GM21390 (cell line): ENCODE results near the gene STARD10.
A peak's percentile ranks its signal among the peaks of the same experiment; 100 is the strongest.
"Not testable (repeated sequence)": the region's sequence is repeated elsewhere in the genome, so short reads cannot be mapped to it uniquely, and the experiment has no call there.

Experiments used
- ATAC-seq: cut with Tn5 transposase; IDR thresholded peaks from one replicate; pipeline ENCODE4 v1.9.1; 2021; ENCODE audit not compliant: unreplicated experiment

Gene STARD10

GRCh38 chr11:72826191-72826941 lies 32.5 kb upstream of the STARD10 start:
- no peak for ATAC-seq

GRCh38 chr11:72825661-72826060 lies 31.8 kb upstream of the STARD10 start:
- no peak for ATAC-seq

GRCh38 chr11:72824811-72825505 lies 31.1 kb upstream of the STARD10 start:
- no peak for ATAC-seq

GRCh38 chr11:72824020-72824419 lies 30.2 kb upstream of the STARD10 start:
- ATAC-seq, result no peak

GRCh38 chr11:72823105-72823804 lies 29.4 kb upstream of the STARD10 start:
- no peak for ATAC-seq

- no peak for ATAC-seq
Measured at GRCh38 chr11:72821920-72822799, 28.3 kb upstream of the STARD10 start.

- no peak for ATAC-seq
Measured at GRCh38 chr11:72821221-72821919, 27.5 kb upstream of the STARD10 start.

GRCh38 chr11:72820439-72821139 lies 26.7 kb upstream of the STARD10 start:
- no peak for ATAC-seq

- ATAC-seq, result no peak
Measured at GRCh38 chr11:72818971-72819370, 25.1 kb upstream of the STARD10 start.

GRCh38 chr11:72817966-72818365 lies 24.1 kb upstream of the STARD10 start:
- ATAC-seq, result no peak

GRCh38 chr11:72816404-72816990 lies 22.6 kb upstream of the STARD10 start:
- no peak for ATAC-seq

- peak; percentile 1 for ATAC-seq
Measured at GRCh38 chr11:72815110-72815618, 21.3 kb upstream of the STARD10 start.

GRCh38 chr11:72814286-72815109 lies 20.7 kb upstream of the STARD10 start, which contains the start of gene ATG16L2:
Gene ATG16L2, plus strand, starts transcription at chr11:72814411. Its CDS starts 35 bp downstream, at chr11:72814446.
- ATAC-seq, result peak; percentile 56

- ATAC-seq, result peak; percentile 46
Measured at GRCh38 chr11:72813740-72814285, 20.0 kb upstream of the STARD10 start.

- peak; percentile 36 for ATAC-seq
Measured at GRCh38 chr11:72812967-72813739, 19.3 kb upstream of the STARD10 start.

GRCh38 chr11:72812604-72812966 lies 18.7 kb upstream of the STARD10 start:
- no peak for ATAC-seq

- not testable (repeated sequence) for ATAC-seq
Measured at GRCh38 chr11:72811686-72812085, 17.8 kb upstream of the STARD10 start.
